HEK293T (cell line): ENCODE data around the gene PCGF3.
"Not testable (repeated sequence)": the region's sequence is repeated elsewhere in the genome, so short reads cannot be mapped to it uniquely, and the experiment has no call there.

Source experiments
- CTCF ChIA-PET: fragments of 350-600 bp; formaldehyde crosslinking; extraction: SDS; loops from one replicate; lab custom pipeline; 2021; ENCODE audit warnings: antibody characterized with exemption, inconsistent platforms; lab: Yijun Ruan, JAX
- POLR2A ChIA-PET: fragments of 350-600 bp; formaldehyde crosslinking; extraction: SDS; loops from one replicate; lab custom pipeline; 2020; ENCODE audit warnings: antibody characterized with exemption, inconsistent platforms; lab: Yijun Ruan, JAX
- DNase-seq: peaks from one replicate; pipeline ENCODE4 v3.0.0; 2012; ENCODE audit warnings: mixed read lengths; ENCODE audit errors: extremely low spot score
- ARNT ChIP-seq: fragments of 450-650 bp; IDR thresholded peaks from 2 replicates; pipeline ENCODE4 v1.6.1; 2017; ENCODE audit warnings: mild to moderate bottlenecking
- BHLHE40 ChIP-seq: fragments of 450-650 bp; IDR thresholded peaks from 2 replicates; pipeline ENCODE4 v1.6.1; 2016; ENCODE audit warnings: mild to moderate bottlenecking, moderate library complexity, borderline replicate concordance
- CTBP1 ChIP-seq: fragments of 450-650 bp; IDR thresholded peaks from 2 replicates; pipeline ENCODE4 v1.6.1; 2016; ENCODE audit warnings: borderline replicate concordance
- ELF4 ChIP-seq: fragments of 450-650 bp; IDR thresholded peaks from 2 replicates; pipeline ENCODE4 v1.6.1; 2017; ENCODE audit warnings: antibody characterized with exemption
- FOXA1 ChIP-seq: fragments of 450-650 bp; IDR thresholded peaks from 2 replicates; pipeline ENCODE4 v1.6.1; 2016; ENCODE audit warnings: mild to moderate bottlenecking
- FOXK2 ChIP-seq: fragments of 450-650 bp; IDR thresholded peaks from 2 replicates; pipeline ENCODE4 v1.6.1; 2016; ENCODE audit warnings: mild to moderate bottlenecking
- FOXM1 ChIP-seq: fragments of 450-650 bp; IDR thresholded peaks from 2 replicates; pipeline ENCODE4 v1.6.1; 2017; ENCODE audit warnings: mild to moderate bottlenecking, borderline replicate concordance
- HDGF ChIP-seq: fragments of 450-650 bp; IDR thresholded peaks from 2 replicates; pipeline ENCODE4 v1.6.1; 2017; ENCODE audit warnings: antibody characterized with exemption, borderline replicate concordance
- L3MBTL2 ChIP-seq: fragments of 450-650 bp; conservative IDR thresholded peaks from 2 replicates; pipeline ENCODE4 v1.6.1; 2016; ENCODE audit warnings: mild to moderate bottlenecking
- LEF1 ChIP-seq: fragments of 450-650 bp; IDR thresholded peaks from 2 replicates; pipeline ENCODE4 v1.6.1; 2017; ENCODE audit warnings: mild to moderate bottlenecking, borderline replicate concordance
- NFRKB ChIP-seq: fragments of 450-650 bp; IDR thresholded peaks from 2 replicates; pipeline ENCODE4 v1.6.1; 2016; ENCODE audit warnings: mild to moderate bottlenecking, moderate library complexity
- SP1 ChIP-seq: fragments of 450-650 bp; IDR thresholded peaks from 2 replicates; pipeline ENCODE4 v1.6.1; 2017
- SUZ12 ChIP-seq: fragments of 450-650 bp; IDR thresholded peaks from 2 replicates; pipeline ENCODE4 v1.6.1; 2016; ENCODE audit warnings: mild to moderate bottlenecking
- TARDBP ChIP-seq: fragments of 450-650 bp; IDR thresholded peaks from 2 replicates; pipeline ENCODE4 v1.6.1; 2016
- ZNF384 ChIP-seq: fragments of 450-650 bp; IDR thresholded peaks from 2 replicates; pipeline ENCODE4 v1.6.1; 2016
- TF ChIP-seq, protein P1 (sequence below): fragments of 450-650 bp; IDR thresholded peaks from 2 replicates; pipeline ENCODE4 v1.6.1; 2016

The PCGF3 gene

GRCh38 chr4:771464-771863 lies 65.8 kb downstream of the PCGF3 start:
- DNase-seq, result no peak
- ChIA-PET CTCF (no interaction called here), POLR2A (interaction anchor here (0.9 kb wide), 1 partner anchor 10 kb away, joined by 3 read pairs; no protein-coding TSS in a partner anchor)
- TF ChIP-seq, protein P1, sequence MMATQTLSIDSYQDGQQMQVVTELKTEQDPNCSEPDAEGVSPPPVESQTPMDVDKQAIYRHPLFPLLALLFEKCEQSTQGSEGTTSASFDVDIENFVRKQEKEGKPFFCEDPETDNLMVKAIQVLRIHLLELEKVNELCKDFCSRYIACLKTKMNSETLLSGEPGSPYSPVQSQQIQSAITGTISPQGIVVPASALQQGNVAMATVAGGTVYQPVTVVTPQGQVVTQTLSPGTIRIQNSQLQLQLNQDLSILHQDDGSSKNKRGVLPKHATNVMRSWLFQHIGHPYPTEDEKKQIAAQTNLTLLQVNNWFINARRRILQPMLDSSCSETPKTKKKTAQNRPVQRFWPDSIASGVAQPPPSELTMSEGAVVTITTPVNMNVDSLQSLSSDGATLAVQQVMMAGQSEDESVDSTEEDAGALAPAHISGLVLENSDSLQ, result no peak
- no peak for TF ChIP-seq HDGF
- no peak for TF ChIP-seq FOXA1
- no peak for TF ChIP-seq SUZ12
- TF ChIP-seq FOXM1, result no peak
- no peak for TF ChIP-seq ARNT
- no peak for TF ChIP-seq SP1
- TF ChIP-seq FOXK2, result no peak
- TF ChIP-seq TARDBP, result no peak
- no peak for TF ChIP-seq NFRKB
- TF ChIP-seq BHLHE40, result no peak
- TF ChIP-seq CTBP1, result no peak
- no peak for TF ChIP-seq L3MBTL2
- TF ChIP-seq LEF1, result no peak
- TF ChIP-seq ELF4, result no peak
- TF ChIP-seq ZNF384, result no peak

DNA sequence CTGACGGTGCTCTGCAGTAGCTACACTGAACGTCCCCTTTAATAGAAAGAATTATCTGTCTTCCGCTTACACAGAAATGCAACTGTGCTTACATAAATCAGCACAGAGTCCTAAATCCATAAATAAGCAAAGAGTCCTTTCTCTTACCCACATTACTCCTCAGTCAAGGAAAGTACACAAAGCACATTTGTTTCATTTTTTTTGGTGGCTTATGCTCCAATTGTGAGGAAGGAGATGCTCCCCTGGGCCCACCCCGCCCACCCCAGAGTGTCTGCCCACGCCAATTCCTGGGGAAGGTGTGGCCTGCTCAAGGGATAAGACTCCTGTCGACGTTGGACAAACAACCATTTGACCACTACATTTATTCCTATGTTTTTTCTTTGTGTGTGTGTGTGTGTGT lies 66.5 kb downstream of the PCGF3 start:
- TF ChIP-seq SP1 (no peak), LEF1 (no peak), FOXA1 (no peak), FOXM1 (no peak), L3MBTL2 (no peak), NFRKB (no peak), ZNF384 (no peak), CTBP1 (no peak)
- TF ChIP-seq, protein P1, result no peak
- ChIA-PET CTCF (no interaction called here), POLR2A (no interaction called here)
- no peak for DNase-seq

- POLR2A ChIA-PET, result interaction anchor here (1.6 kb wide), 1 partner anchor 9 kb away, joined by 5 read pairs; no protein-coding TSS in a partner anchor
- CTCF ChIA-PET, result no interaction called here
- TF ChIP-seq FOXK2 (no peak), ARNT (no peak), TARDBP (no peak), SUZ12 (no peak), FOXM1 (no peak), LEF1 (no peak), ELF4 (no peak), BHLHE40 (no peak), ZNF384 (no peak), L3MBTL2 (no peak)
- DNase-seq, result no peak
Observed at GRCh38 chr4:772776-773175, 67.1 kb downstream of the PCGF3 start.

- POLR2A ChIA-PET, result interaction anchor here (1.6 kb wide), 1 partner anchor 9 kb away, joined by 5 read pairs; no protein-coding TSS in a partner anchor
- DNase-seq, result no peak
- CTCF ChIA-PET, result no interaction called here
- TF ChIP-seq CTBP1 (no peak), ZNF384 (no peak), L3MBTL2 (no peak), TARDBP (no peak)
- TF ChIP-seq, protein P1, result no peak
Observed at GRCh38 chr4:773214-773613, 67.6 kb downstream of the PCGF3 start.

GRCh38 chr4:774419-775092 lies 68.9 kb downstream of the PCGF3 start:
- POLR2A ChIA-PET, DNase-seq, CTCF ChIA-PET: not testable (repeated sequence)

DNA sequence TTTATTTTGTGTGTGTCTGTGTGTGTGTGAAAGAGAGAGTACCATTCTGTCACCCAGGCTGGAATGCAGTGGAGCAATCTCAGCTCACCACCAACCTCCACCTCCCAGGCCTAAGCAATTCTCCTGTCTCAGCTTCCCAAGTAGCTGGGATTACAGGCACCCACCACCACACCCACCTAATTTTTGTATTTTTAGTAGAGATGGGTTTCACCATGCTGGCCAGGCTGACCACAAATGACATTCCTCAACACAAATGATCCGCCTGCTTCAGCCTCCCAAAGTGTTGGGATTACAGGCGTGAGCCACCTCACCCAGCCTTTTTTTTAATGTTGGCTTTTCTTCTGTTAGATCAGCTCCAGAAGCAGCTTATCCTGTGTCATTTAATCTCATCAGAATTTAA lies 69.9 kb downstream of the PCGF3 start:
- POLR2A ChIA-PET, result not testable (repeated sequence)
- CTCF ChIA-PET, result interaction anchor here (0.6 kb wide), 1 partner anchor 35 kb away, joined by 3 read pairs; no protein-coding TSS in a partner anchor

DNA sequence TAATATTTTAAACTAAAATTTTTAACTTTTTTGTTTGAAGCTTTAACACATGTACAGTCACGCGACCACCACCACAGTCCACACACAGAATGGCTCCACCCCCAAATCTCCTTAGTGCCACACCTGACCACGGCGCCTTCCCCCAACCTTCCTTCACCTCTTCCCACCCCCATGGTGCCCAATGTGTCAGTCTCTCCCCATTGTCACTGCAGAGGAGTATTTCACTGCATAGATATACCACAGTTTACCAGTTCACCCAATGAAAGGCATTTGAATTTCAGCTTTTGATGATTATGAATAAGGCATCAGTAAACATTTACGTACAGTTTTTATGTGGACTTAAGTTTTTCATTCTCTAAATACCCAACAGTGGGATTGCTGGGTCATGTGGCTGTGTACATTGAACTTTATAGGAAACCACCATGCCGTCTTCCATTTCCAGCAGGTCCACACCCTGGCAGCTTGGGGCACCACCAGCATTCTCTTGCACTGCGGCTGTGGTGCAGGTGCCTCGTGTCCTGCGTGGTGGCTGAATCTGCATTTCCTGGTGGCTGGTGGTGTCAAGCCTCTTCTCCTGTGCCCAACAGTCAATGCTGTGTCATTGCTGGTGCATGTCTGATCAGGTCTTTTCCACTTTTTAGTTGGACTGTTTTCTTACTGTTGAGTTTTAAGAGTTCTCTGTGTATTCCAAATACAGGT lies 71.3 kb downstream of the PCGF3 start:
- ChIA-PET CTCF (interaction anchor here (0.7 kb wide), 1 partner anchor 569 kb away, joined by 4 read pairs; no protein-coding TSS in a partner anchor), POLR2A (no interaction called here)
- TF ChIP-seq FOXK2 (no peak), ZNF384 (no peak), NFRKB (no peak), LEF1 (no peak), FOXM1 (no peak), CTBP1 (no peak), FOXA1 (no peak), ARNT (no peak), ELF4 (no peak), SUZ12 (no peak), BHLHE40 (no peak), L3MBTL2 (no peak), HDGF (no peak), SP1 (no peak), TARDBP (no peak)
- TF ChIP-seq, protein P1, result no peak
- no peak for DNase-seq

More for the DNA sequence above, 69.9 kb downstream of the PCGF3 start:
- not testable (repeated sequence) for DNase-seq
